ENCODE measurements around the gene STAU1. TPM values are rescaled to one million over a fixed set of nuclear protein-coding genes. Genes with fewer than 3 reads are reported as not detected.

The STAU1 gene
- total and polyA plus RNA-seq, 2 of the 13 experiments (the other 11 are each of a cell fraction or from before 2014, with no cell fraction given) = 119 to 133 TPM

GRCh38 chr20:49219091-49219923 lies 31.2 kb upstream of the STAU1 start, which contains the start of gene DDX27 (continued):
- TF ChIP-seq, protein P1, sequence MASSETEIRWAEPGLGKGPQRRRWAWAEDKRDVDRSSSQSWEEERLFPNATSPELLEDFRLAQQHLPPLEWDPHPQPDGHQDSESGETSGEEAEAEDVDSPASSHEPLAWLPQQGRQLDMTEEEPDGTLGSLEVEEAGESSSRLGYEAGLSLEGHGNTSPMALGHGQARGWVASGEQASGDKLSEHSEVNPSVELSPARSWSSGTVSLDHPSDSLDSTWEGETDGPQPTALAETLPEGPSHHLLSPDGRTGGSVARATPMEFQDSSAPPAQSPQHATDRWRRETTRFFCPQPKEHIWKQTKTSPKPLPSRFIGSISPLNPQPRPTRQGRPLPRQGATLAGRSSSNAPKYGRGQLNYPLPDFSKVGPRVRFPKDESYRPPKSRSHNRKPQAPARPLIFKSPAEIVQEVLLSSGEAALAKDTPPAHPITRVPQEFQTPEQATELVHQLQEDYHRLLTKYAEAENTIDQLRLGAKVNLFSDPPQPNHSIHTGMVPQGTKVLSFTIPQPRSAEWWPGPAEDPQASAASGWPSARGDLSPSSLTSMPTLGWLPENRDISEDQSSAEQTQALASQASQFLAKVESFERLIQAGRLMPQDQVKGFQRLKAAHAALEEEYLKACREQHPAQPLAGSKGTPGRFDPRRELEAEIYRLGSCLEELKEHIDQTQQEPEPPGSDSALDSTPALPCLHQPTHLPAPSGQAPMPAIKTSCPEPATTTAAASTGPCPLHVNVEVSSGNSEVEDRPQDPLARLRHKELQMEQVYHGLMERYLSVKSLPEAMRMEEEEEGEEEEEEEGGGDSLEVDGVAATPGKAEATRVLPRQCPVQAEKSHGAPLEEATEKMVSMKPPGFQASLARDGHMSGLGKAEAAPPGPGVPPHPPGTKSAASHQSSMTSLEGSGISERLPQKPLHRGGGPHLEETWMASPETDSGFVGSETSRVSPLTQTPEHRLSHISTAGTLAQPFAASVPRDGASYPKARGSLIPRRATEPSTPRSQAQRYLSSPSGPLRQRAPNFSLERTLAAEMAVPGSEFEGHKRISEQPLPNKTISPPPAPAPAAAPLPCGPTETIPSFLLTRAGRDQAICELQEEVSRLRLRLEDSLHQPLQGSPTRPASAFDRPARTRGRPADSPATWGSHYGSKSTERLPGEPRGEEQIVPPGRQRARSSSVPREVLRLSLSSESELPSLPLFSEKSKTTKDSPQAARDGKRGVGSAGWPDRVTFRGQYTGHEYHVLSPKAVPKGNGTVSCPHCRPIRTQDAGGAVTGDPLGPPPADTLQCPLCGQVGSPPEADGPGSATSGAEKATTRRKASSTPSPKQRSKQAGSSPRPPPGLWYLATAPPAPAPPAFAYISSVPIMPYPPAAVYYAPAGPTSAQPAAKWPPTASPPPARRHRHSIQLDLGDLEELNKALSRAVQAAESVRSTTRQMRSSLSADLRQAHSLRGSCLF (CRISPR knock-in tag; IDR thresholded peaks at IDR 0.05; ENCODE audit: borderline replicate concordance) = no peak; the same call in 1 of the 2 replicates
- TF ChIP-seq ZNF737 (CRISPR knock-in tag; IDR thresholded peaks at IDR 0.05; ENCODE audit: borderline replicate concordance) = no peak
- peak; percentile 73; the same call in 1 of the 2 replicates for TF ChIP-seq ZNF563 (CRISPR knock-in tag; IDR thresholded peaks at IDR 0.05)
- TF ChIP-seq SMYD3 (CRISPR knock-in tag; IDR thresholded peaks at IDR 0.05) = no peak; the same call in 1 of the 2 replicates
- TF ChIP-seq AGO1 (IDR thresholded peaks at IDR 0.05; ENCODE audit: low read depth, low read length, poor library complexity, severe bottlenecking) = no peak
- TF ChIP-seq ATAD3A (CRISPR knock-in tag; IDR thresholded peaks at IDR 0.05) = no peak
- peak; percentile 79; the same call in 1 of the 2 replicates for TF ChIP-seq KLF9 (CRISPR knock-in tag; IDR thresholded peaks at IDR 0.05; ENCODE audit: low read depth)
- peak; percentile 89 for TF ChIP-seq ARNTL (CRISPR knock-in tag; IDR thresholded peaks at IDR 0.05)
- TF ChIP-seq ZBTB38 (CRISPR knock-in tag; IDR thresholded peaks at IDR 0.05) = peak; percentile 88
- TF ChIP-seq, protein P2, sequence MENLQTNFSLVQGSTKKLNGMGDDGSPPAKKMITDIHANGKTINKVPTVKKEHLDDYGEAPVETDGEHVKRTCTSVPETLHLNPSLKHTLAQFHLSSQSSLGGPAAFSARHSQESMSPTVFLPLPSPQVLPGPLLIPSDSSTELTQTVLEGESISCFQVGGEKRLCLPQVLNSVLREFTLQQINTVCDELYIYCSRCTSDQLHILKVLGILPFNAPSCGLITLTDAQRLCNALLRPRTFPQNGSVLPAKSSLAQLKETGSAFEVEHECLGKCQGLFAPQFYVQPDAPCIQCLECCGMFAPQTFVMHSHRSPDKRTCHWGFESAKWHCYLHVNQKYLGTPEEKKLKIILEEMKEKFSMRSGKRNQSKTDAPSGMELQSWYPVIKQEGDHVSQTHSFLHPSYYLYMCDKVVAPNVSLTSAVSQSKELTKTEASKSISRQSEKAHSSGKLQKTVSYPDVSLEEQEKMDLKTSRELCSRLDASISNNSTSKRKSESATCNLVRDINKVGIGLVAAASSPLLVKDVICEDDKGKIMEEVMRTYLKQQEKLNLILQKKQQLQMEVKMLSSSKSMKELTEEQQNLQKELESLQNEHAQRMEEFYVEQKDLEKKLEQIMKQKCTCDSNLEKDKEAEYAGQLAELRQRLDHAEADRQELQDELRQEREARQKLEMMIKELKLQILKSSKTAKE (CRISPR knock-in tag; IDR thresholded peaks at IDR 0.05; ENCODE audit: borderline replicate concordance) = no peak
- TF ChIP-seq PCBP2 (optimal IDR thresholded peaks at IDR 0.05; ENCODE audit: low read depth, low read length, poor library complexity, severe bottlenecking) = no peak
- TF ChIP-seq KDM3A (CRISPR knock-in tag; IDR thresholded peaks at IDR 0.05; ENCODE audit: low read depth) = 0 out of 2 replicates have a peak, but pooled peaks have one; percentile 45
- peak; percentile 90; the same call in 1 of the 2 replicates for TF ChIP-seq RFXAP (CRISPR knock-in tag; IDR thresholded peaks at IDR 0.05; ENCODE audit: borderline replicate concordance)
- TF ChIP-seq ZNF230 (CRISPR knock-in tag; IDR thresholded peaks at IDR 0.05) = peak; percentile 88
- TF ChIP-seq TP53 (CRISPR knock-in tag; conservative IDR thresholded peaks at IDR 0.05) = peak; percentile 75; the same call in 1 of the 2 replicates
- TF ChIP-seq, protein P3, sequence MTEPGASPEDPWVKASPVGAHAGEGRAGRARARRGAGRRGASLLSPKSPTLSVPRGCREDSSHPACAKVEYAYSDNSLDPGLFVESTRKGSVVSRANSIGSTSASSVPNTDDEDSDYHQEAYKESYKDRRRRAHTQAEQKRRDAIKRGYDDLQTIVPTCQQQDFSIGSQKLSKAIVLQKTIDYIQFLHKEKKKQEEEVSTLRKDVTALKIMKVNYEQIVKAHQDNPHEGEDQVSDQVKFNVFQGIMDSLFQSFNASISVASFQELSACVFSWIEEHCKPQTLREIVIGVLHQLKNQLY (CRISPR knock-in tag; IDR thresholded peaks at IDR 0.05) = peak; percentile 53; the same call in 1 of the 2 replicates
- TF ChIP-seq ZNF337 (CRISPR knock-in tag; IDR thresholded peaks at IDR 0.05; ENCODE audit: borderline replicate concordance, low read depth) = peak; percentile 92
- TF ChIP-seq ZNF550 (CRISPR knock-in tag; IDR thresholded peaks at IDR 0.05; ENCODE audit: borderline replicate concordance) = 0 out of 2 replicates have a peak, but pooled peaks have one; percentile 32
